Endothelial cell (in vitro differentiated cells): ENCODE data around the gene ARL6IP1. TPM values are rescaled to one million over a fixed set of nuclear protein-coding genes. Genes with fewer than 3 reads are reported as not detected.

Source experiments
- DNase-seq: peaks from one replicate; pipeline ENCODE4 v3.0.0; 2021; ENCODE audit warnings: low spot score
- H3K27ac Mint-ChIP-seq: one replicate; pipeline ENCODE4 v1.8.0; 2021; ENCODE audit warnings: mixed read lengths, inconsistent platforms; ENCODE audit not compliant: unreplicated experiment
- H3K27me3 Mint-ChIP-seq: one replicate; pipeline ENCODE4 v1.8.0; 2021; ENCODE audit warnings: mild to moderate bottlenecking, moderate library complexity, mixed read lengths, inconsistent platforms; ENCODE audit not compliant: unreplicated experiment
- H3K36me3 Mint-ChIP-seq: one replicate; pipeline ENCODE4 v1.8.0; 2021; ENCODE audit warnings: mild to moderate bottlenecking, low read depth, mixed read lengths, inconsistent platforms; ENCODE audit not compliant: unreplicated experiment
- H3K4me1 Mint-ChIP-seq: one replicate; pipeline ENCODE4 v1.8.0; 2021; ENCODE audit warnings: mild to moderate bottlenecking, mixed read lengths, inconsistent platforms; ENCODE audit not compliant: unreplicated experiment
- H3K4me3 Mint-ChIP-seq: one replicate; pipeline ENCODE4 v1.8.0; 2021; ENCODE audit warnings: mild to moderate bottlenecking, mixed read lengths, inconsistent platforms; ENCODE audit not compliant: unreplicated experiment
- H3K9me3 Mint-ChIP-seq: one replicate; pipeline ENCODE4 v1.8.0; 2021; ENCODE audit warnings: mixed read lengths, inconsistent platforms; ENCODE audit not compliant: unreplicated experiment
- total RNA-seq: library from RNA; stranded (reverse); fragmentation: NEBNext Ultra II Directional; extraction: Animal tissue kit (Norgen Biotek cat#: 25700); gene quantifications from one replicate; pipeline ENCODE4 v1.2.1, GENCODE V29; 2021; ENCODE audit not compliant: unreplicated experiment
- TF ChIP-seq, protein P1 (sequence below): fragments of 200-600 bp; sonication (generic); IDR thresholded peaks from one replicate; pipeline ENCODE4 v1.5.0; 2021; ENCODE audit warnings: antibody characterized with exemption; ENCODE audit not compliant: unreplicated experiment

Gene ARL6IP1
- total RNA-seq, 1 donor from 2014 or later, result 147 TPM

DNA sequence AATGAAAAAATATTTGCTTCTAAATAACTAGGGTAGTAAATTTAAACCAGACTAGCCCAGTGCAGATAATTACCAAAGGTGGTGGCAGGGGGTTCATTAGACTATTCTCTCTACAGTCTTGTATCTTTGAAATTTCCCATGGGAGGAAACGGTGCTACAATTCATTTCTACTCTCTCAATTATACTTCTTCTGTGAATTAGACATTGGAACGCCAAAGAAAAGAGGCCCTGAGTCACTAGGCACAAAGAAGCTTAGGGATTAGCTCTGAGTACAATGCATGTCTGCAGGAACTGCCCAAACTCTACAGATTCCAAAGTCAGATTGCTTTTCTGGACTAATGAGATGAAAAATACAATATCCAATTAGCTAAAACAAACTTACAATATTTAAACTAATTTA is 30.7 kb upstream of the ARL6IP1 start:
- no peak for DNase-seq
- H3K9me3 Mint-ChIP-seq, result no peaks in the 10 kb centered on the region
- no peaks in the 10 kb centered on the region for H3K4me1 Mint-ChIP-seq
- no peaks in the 10 kb centered on the region for H3K27me3 Mint-ChIP-seq
- TF ChIP-seq, protein P1, sequence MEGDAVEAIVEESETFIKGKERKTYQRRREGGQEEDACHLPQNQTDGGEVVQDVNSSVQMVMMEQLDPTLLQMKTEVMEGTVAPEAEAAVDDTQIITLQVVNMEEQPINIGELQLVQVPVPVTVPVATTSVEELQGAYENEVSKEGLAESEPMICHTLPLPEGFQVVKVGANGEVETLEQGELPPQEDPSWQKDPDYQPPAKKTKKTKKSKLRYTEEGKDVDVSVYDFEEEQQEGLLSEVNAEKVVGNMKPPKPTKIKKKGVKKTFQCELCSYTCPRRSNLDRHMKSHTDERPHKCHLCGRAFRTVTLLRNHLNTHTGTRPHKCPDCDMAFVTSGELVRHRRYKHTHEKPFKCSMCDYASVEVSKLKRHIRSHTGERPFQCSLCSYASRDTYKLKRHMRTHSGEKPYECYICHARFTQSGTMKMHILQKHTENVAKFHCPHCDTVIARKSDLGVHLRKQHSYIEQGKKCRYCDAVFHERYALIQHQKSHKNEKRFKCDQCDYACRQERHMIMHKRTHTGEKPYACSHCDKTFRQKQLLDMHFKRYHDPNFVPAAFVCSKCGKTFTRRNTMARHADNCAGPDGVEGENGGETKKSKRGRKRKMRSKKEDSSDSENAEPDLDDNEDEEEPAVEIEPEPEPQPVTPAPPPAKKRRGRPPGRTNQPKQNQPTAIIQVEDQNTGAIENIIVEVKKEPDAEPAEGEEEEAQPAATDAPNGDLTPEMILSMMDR, result no peak
- no peak overlapping the region for H3K27ac Mint-ChIP-seq
- peaks cover 29% of the 10 kb centered on the region for H3K36me3 Mint-ChIP-seq
- no peak overlapping the region for H3K4me3 Mint-ChIP-seq

DNA sequence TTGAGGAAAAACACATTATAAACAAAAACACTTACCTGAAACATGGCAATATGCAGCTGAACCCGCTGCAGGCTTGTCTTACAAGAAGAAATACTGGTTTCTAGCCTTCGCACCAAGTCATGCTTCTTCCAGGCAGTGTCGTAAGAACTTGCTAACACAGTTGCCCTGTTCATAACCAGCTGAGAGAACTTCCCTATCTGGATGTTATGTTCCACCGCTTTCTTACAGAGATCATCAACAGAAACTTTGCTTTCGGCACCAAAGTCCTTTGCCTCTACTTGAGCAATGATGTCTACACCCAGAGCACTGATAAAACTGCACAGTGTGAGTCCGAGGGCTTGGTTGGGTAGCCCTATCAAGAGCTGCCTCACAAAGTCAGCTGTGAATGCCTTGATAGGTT is 27.9 kb upstream of the ARL6IP1 start:
- TF ChIP-seq, protein P1, result no peak
- H3K27me3 Mint-ChIP-seq, result no peaks in the 10 kb centered on the region
- H3K27ac Mint-ChIP-seq, result no peak overlapping the region
- H3K4me1 Mint-ChIP-seq, result no peaks in the 10 kb centered on the region
- peaks cover 13% of the 10 kb centered on the region for H3K36me3 Mint-ChIP-seq
- no peak for DNase-seq
- no peak overlapping the region for H3K4me3 Mint-ChIP-seq
- no peaks in the 10 kb centered on the region for H3K9me3 Mint-ChIP-seq

DNA sequence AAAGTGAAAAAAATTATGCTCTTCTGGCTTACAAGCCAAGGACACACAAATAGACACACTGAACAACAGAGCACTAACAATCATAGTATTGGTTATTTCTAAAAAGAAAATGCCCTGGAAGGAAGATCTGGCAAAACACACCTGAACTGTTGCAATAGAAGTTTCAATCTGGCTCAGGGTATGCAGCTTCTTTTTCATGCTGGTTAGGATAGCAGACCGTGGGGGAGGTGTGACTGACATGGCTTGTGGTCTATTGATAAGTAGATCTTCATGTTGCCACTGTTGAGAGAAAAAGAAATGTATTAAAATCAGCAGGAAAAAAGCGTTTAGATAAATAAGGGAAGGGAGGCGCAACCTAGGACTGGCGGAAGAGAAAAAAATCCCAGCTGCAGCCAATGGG is 26.5 kb upstream of the ARL6IP1 start:
- Mint-ChIP-seq H3K4me1 (no peaks in the 10 kb centered on the region), H3K9me3 (no peaks in the 10 kb centered on the region), H3K36me3 (peaks cover 9% of the 10 kb centered on the region)

DNA sequence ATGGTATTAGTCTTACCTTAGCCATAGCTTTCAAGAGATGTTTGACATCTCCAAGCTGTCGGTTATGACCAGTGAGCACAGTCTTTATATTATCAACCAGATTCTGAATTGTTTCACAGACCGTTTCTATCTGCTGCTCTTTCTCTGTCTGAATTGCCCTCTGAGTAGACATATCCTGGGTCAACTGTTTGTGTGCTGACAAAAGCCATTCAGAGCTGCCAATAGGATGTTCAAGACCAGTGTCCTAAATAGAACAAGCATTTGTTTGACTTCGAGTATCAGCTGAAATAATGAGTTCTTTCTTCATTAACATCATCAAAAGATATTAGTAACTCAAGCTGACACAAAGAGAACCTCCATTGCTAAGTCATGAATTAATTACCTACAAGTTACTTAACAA is 14.9 kb upstream of the ARL6IP1 start:
- H3K27me3 Mint-ChIP-seq, result peaks cover 1% of the 10 kb centered on the region
- DNase-seq, result no peak
- H3K9me3 Mint-ChIP-seq, result no peaks in the 10 kb centered on the region
- no peak overlapping the region for H3K27ac Mint-ChIP-seq
- H3K4me1 Mint-ChIP-seq, result no peaks in the 10 kb centered on the region
- no peak overlapping the region for H3K4me3 Mint-ChIP-seq
- TF ChIP-seq, protein P1, result no peak
- peaks cover 26% of the 10 kb centered on the region for H3K36me3 Mint-ChIP-seq

More for the DNA sequence above, 26.5 kb upstream of the ARL6IP1 start:
- Mint-ChIP-seq H3K27me3 (no peaks in the 10 kb centered on the region), H3K4me3 (no peak overlapping the region), H3K27ac (no peak overlapping the region)
- TF ChIP-seq, protein P1, result no peak
- no peak for DNase-seq

DNA sequence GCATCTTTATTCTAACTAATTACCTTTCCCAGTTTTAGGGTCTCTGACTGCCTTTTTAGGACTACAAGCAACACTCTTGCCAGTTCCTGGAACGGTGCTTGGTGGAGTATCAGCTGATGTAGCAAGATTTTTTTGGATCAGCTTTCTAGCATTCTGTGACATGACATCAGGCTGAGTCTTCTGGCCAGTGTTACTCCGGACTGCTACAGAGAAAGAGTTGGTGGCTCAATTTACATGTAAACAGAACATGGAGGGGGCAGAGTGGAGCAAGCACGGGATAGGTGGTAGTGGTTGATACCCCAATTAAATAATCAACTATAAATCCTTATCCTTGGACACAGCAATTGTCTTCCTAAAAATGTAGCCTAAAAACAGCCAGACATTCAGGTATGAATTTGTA is 10.6 kb upstream of the ARL6IP1 start:
- no peak for DNase-seq
- Mint-ChIP-seq H3K27ac (no peak overlapping the region), H3K4me1 (no peaks in the 10 kb centered on the region), H3K36me3 (peaks cover 40% of the 10 kb centered on the region), H3K27me3 (no peaks in the 10 kb centered on the region), H3K4me3 (no peak overlapping the region), H3K9me3 (no peaks in the 10 kb centered on the region)
- TF ChIP-seq, protein P1, result no peak
